Activated CD8-positive, alpha-beta T cell treated with anti-CD3 and anti-CD28 coated beads for 36 hours (primary cell): ENCODE measurements around the gene SLX9. TPM values are rescaled to one million over a fixed set of nuclear protein-coding genes. Genes with fewer than 3 reads are reported as not detected.

Source experiments
- ATAC-seq: fragments of 200-7000 bp; cut with Tn5 transposase; one replicate; pipeline ENCODE4 v1.10.0; 2021; ENCODE audit warnings: mild to moderate bottlenecking, moderate library complexity
- CTCF ChIA-PET: fragments of 350-600 bp; sonication (Branson Sonifier 250); formaldehyde crosslinking; loops from one replicate; lab custom pipeline; 2021; ENCODE audit warnings: antibody characterized with exemption; lab: Charles Lee
- POLR2A ChIA-PET: fragments of 350-600 bp; sonication (Branson Sonifier 250); formaldehyde crosslinking; loops from one replicate; lab custom pipeline; 2021; ENCODE audit warnings: antibody characterized with exemption; lab: Charles Lee
- DNase-seq: peaks from one replicate; pipeline ENCODE4 v3.0.0-alpha.2; 2020
- H3K27ac Mint-ChIP-seq: one replicate; pipeline ENCODE4 v1.8.0; 2021; ENCODE audit warnings: mild to moderate bottlenecking, mixed read lengths
- H3K27me3 Mint-ChIP-seq: one replicate; pipeline ENCODE4 v1.8.0; 2021; ENCODE audit warnings: mixed read lengths
- H3K36me3 Mint-ChIP-seq: one replicate; pipeline ENCODE4 v1.8.0; 2021; ENCODE audit warnings: low read depth, mixed read lengths
- H3K4me1 Mint-ChIP-seq: one replicate; pipeline ENCODE4 v1.8.0; 2021; ENCODE audit warnings: low read depth, mixed read lengths
- H3K4me3 Mint-ChIP-seq: one replicate; pipeline ENCODE4 v1.8.0; 2021; ENCODE audit warnings: mild to moderate bottlenecking, moderate library complexity, mixed read lengths
- H3K9me3 Mint-ChIP-seq: one replicate; pipeline ENCODE4 v1.8.0; 2021; ENCODE audit warnings: mixed read lengths
- intact Hi-C: fragments of 100-400 bp; cut with micrococcal nuclease; formaldehyde crosslinking; loops from one replicate; pipeline ENCODE4 v1.10.0; 2022
- total RNA-seq, 2 experiments: library from RNA; stranded (reverse); gene quantifications; one replicate each; pipeline ENCODE4 v1.2.3, GENCODE V29; 2021
- TF ChIP-seq, protein P1 (sequence below): fragments of 200-600 bp; IDR thresholded peaks from one replicate; pipeline ENCODE4 v1.8.0; 2022; ENCODE audit warnings: antibody characterized with exemption, mild to moderate bottlenecking

Gene SLX9
- total RNA-seq, 2 experiments from 2014 or later, result 76.0 to 76.5 TPM

DNA sequence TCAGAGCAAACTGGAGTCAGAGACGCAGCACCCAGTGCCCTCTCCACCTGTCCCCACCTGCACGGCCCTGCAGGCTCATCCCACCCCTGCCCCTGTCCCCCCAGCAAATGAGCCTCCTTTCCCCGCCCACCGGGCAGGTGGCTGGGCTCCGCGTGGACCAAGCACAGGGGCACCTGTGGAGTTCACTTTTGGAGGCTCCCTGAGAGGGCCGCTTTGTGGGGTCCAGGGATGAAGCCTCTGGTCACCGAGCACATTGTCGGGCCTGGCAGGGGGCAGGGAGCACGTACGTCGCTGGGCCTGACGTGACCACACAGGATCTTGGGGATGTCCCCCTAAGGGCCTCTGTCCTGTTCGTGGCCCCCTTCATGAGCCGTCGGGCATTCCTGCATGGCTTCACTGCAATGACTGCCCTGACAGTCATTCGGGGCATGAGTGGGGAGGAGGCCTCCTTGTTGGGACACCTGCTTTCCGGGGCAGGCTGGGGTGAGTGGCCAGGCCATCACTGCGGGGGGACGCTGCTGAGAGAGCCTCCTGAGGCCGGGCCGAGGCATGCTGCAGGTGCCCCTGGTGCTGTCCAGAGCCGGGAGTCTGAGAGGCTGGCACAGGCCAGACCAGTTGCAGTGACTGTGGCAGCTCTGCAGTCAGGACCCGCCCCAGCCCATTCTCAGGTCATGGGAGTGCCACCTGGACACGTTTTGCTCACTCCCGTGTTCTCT is 19.7 kb downstream of the SLX9 start:
- ATAC-seq, result no peak
- ChIA-PET POLR2A (no interaction called here), CTCF (interaction anchor here (1.2 kb wide), 2 partner anchors 9 to 10 kb away, joined by 3 read pairs; no protein-coding TSS in a partner anchor)
- Mint-ChIP-seq H3K27ac (no peak overlapping the region), H3K4me1 (peaks cover 9% of the 10 kb centered on the region), H3K27me3 (no peaks in the 10 kb centered on the region), H3K9me3 (no peaks in the 10 kb centered on the region), H3K36me3 (peaks cover 32% of the 10 kb centered on the region), H3K4me3 (no peak overlapping the region)
- TF ChIP-seq, protein P1, sequence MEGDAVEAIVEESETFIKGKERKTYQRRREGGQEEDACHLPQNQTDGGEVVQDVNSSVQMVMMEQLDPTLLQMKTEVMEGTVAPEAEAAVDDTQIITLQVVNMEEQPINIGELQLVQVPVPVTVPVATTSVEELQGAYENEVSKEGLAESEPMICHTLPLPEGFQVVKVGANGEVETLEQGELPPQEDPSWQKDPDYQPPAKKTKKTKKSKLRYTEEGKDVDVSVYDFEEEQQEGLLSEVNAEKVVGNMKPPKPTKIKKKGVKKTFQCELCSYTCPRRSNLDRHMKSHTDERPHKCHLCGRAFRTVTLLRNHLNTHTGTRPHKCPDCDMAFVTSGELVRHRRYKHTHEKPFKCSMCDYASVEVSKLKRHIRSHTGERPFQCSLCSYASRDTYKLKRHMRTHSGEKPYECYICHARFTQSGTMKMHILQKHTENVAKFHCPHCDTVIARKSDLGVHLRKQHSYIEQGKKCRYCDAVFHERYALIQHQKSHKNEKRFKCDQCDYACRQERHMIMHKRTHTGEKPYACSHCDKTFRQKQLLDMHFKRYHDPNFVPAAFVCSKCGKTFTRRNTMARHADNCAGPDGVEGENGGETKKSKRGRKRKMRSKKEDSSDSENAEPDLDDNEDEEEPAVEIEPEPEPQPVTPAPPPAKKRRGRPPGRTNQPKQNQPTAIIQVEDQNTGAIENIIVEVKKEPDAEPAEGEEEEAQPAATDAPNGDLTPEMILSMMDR, result no peak
- DNase-seq, result no peak
- intact Hi-C loops, result no loop called here

DNA sequence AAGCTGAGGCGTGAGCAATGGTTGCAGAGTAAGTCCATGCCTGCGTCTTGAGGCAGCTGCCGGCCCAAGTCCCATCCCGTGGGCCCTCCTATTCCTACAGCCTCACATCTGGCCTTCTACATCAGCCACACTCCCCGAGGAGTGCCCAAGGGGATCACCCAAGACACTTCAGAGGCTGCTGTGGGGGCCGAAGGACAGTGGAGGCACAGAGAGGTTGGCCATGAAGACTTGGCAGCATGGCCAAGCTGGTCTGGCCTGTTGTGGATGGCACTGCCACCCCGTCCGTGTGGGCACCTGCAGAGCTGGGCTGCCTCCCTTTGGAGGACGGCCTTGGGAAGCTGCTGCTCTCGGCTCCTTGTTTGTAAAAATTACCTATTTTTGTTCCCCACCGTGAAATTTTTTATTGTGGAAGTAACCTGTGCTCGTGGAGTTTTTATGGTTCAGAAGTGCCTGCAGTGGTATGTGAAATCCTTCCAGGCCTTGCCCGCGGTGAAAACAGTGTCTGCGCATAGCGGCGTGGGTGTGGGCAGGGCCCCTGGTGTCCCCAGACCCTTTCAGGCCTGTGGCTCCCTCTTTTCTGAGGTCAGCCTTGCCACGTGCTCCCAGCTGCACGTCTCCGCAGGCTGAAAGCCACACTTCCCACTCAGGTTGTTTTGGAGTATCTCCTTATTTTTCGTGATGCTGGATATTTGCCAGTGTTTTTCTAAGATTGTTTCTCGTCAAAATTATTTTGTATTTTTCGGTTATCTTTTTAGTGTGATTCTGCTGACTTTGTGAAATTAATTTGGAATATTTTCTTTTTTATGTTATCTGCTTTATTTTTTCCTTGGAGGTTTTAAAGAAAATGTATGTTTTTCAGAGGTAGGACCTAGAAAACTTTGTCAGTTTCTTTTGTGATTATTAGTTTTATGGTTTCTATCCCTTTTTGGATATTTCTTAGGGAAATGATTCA is 20.6 kb downstream of the SLX9 start:
- ATAC-seq (no peak), DNase-seq (no peak)
- CTCF ChIA-PET, result interaction anchor here (1.0 to 1.2 kb wide), 3 partner anchors 9 to 177 kb away, joined by 3 to 5 read pairs (median 3); no protein-coding TSS in a partner anchor
- Mint-ChIP-seq H3K4me3 (no peak overlapping the region), H3K27ac (no peak overlapping the region), H3K36me3 (peaks cover 33% of the 10 kb centered on the region), H3K27me3 (no peaks in the 10 kb centered on the region), H3K4me1 (peaks cover 18% of the 10 kb centered on the region), H3K9me3 (no peaks in the 10 kb centered on the region)
- intact Hi-C loops, result no loop called here
- TF ChIP-seq, protein P1, result no peak
- POLR2A ChIA-PET, result no interaction called here

DNA sequence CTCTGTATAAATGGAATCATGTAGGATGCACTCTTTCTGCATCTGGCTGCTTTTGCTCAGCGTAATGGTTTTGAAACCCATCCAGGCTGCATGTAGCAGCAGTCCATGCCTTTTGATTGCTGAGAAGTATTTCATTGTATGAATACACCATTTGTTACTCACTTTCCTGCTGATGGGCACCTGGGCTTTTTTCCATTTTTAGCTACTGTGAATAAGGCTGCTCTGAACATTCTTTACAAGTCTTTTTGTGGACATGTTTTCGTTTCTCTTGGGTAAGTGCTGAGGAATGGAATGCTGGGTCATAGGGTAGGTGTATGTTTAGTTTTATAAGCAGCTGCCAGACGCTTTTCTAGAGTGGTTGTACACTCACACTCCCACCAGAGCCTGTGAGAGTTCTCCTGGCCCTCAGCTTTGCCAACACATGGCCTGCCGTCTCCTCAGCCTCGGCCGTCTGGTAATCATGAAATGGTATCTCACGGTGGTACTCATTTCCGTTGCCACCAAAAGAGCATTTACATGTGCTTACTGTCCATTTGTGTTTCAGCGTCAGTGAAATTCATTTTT is 22.7 kb downstream of the SLX9 start:
- TF ChIP-seq, protein P1, result no peak
- Mint-ChIP-seq H3K4me1 (peaks cover 28% of the 10 kb centered on the region), H3K36me3 (peaks cover 30% of the 10 kb centered on the region), H3K27me3 (no peaks in the 10 kb centered on the region), H3K4me3 (no peak overlapping the region), H3K9me3 (no peaks in the 10 kb centered on the region), H3K27ac (no peak overlapping the region)
- POLR2A ChIA-PET, result interaction anchor here (0.7 kb wide), 1 partner anchor 105 kb away, joined by 5 read pairs; no protein-coding TSS in a partner anchor
- ATAC-seq, result no peak
- CTCF ChIA-PET, result interaction anchor here (1.8 to 4.3 kb wide), 3 partner anchors 13 to 175 kb away, joined by 9 to 24 read pairs (median 19); no protein-coding TSS in a partner anchor
- DNase-seq, result no peak
- intact Hi-C loops, result no loop called here

DNA sequence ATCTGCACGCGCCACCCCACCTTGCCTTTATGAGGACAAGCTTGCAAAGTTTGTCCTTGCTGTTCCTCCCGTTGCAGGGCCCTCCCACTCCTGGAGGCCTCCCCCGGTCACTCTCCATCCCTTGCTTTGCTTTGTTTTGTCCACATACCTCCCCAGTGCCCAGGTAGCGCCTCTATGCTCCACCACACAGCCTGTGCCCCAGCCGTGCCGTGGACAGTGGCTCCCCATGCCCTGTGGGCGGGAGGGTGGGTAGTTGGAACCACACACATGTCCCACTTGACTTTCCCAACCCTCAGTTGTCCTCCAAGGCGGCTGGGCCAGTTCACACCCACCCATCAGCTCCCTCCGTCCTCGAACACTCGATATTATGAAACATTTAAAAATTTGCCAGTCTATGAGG is 24.6 kb downstream of the SLX9 start:
- Mint-ChIP-seq H3K9me3 (no peaks in the 10 kb centered on the region), H3K4me3 (no peak overlapping the region), H3K27me3 (no peaks in the 10 kb centered on the region), H3K36me3 (peaks cover 27% of the 10 kb centered on the region), H3K27ac (no peak overlapping the region), H3K4me1 (peaks cover 34% of the 10 kb centered on the region)
- CTCF ChIA-PET, result interaction anchor here (1.1 to 4.3 kb wide), 7 partner anchors 15 to 176 kb away, joined by 3 to 24 read pairs (median 16); partner anchors contain the start of gene ADARB1
- intact Hi-C loops, result no loop called here
- DNase-seq (no peak), ATAC-seq (no peak)
- POLR2A ChIA-PET, result interaction anchor here (0.9 kb wide), 1 partner anchor 193 kb away, joined by 3 read pairs; no protein-coding TSS in a partner anchor
- TF ChIP-seq, protein P1, result no peak
